HCEC 1CT (cell line): Measurements from ENCODE around the gene DCAF15.
"Not testable (repeated sequence)": the region's sequence is repeated elsewhere in the genome, so short reads cannot be mapped to it uniquely, and the experiment has no call there.

Experiments used
- DNase-seq: peaks from one replicate; pipeline ENCODE4 v3.0.0-alpha.2; 2017

Gene DCAF15

GRCh38 chr19:13960863-13961784 is 8.8 kb downstream of the DCAF15 start:
- DNase-seq, result no peak

- no peak for DNase-seq
Measured at GRCh38 chr19:13961826-13962698, 9.8 kb downstream of the DCAF15 start.

DNA sequence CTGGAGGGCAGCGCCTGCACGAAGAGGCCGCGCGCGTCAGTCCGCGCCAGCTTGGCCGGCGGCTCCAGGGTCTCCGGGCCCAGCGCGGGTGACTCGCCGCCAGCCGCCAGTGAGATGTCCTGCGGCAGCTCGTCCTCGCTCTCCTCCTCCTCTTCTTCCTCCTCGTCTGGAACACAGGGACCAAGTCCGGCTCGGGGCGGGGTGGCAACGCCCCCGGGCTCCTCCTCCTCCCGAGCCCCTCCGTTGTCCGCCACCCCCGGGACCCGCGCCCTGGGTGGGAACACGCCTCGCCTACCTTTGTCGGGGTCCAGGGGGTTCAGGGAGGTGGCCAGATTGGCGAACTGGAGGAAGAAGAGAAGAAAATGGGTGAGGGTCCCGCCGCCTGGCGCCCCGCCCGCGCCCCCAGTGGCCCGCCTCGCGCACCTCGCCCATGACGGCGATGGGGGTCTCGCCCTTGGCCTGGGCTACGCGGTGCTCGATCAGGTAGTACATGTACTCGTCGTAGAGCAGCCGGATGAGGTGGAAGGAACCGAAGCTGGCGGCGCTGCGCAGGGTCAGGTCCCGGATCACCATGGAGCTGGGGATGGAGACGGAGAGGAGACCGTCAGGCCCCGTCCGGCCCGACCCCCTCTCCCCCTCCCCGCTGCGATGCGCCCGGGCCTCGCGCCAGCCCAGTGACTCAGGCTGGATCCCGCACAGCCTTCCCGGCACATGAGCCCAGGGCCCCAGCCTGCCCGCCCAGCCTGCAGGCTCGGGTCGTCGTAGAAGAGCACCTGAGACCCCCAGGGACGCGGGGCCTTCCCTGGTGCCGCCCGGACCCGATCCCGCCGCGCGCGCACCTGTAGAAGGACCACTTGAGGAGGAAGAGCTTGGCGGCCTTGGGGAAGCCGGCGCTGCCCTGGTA is 10.6 kb downstream of the DCAF15 start:
- DNase-seq, result no peak

GRCh38 chr19:13963603-13964105 is 11.3 kb downstream of the DCAF15 start:
- no peak for DNase-seq

- peak; percentile 48 for DNase-seq
Measured at GRCh38 chr19:13964776-13965175, 12.5 kb downstream of the DCAF15 start.

- DNase-seq, result no peak
Measured at GRCh38 chr19:13965377-13965896, 13.1 kb downstream of the DCAF15 start.

DNA sequence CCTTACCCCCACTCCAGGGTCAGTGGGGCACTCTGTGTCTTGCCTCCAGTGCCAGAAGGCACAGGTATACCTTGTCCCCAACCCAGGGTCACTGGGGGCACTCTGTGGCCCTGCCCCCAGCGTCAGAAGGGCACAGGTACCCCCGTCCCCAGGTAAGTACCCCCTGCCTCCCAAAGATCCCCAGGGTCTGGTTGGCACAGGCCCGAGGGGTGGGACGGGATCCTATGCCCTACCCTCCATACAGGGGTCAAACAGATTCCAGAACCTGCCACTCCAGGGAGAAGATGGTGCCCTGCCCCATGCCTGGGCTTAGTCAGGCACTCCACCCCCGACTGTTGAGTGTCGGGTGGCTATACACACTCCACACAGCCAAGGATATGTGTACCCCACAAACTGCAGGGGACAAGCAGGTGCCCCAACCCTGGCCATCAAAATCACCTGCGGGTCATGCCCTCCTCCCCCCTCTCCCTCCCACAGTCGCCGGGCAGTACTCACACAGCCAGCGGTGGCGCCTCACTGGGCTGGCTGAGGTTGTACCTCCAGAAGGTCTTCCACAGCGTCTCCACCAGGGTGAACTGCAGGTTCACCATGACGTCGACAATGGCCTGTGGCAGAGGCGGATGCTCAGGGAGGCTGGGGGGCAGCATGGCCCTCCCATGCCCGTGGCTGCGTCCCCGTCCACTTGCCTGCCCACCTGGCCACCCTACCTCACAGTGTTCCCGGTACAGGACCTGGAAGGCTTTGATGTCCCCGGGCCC is 13.8 kb downstream of the DCAF15 start:
- DNase-seq, result no peak

GRCh38 chr19:13966684-13967128 is 14.4 kb downstream of the DCAF15 start:
- no peak for DNase-seq

DNA sequence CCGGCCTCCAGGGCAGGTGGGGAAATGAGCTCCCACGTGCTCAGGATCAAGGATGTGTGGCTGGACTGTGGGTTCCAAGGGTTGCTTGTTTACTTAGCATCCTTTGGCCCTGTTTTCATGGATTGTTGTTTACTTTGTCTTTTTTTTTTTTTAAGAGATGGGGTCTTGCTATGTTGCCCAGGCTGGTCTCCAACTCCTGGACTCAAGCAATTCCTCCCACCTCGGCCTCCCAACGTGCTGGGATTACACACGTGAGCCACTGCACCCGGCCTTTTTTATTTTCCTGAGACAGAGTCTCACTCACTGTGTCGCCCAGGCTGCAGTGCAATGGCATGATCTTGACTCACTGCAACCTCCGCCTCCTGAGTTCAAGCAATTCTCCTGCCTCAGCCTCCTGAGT is 14.9 kb downstream of the DCAF15 start:
- DNase-seq, result not testable (repeated sequence)

DNA sequence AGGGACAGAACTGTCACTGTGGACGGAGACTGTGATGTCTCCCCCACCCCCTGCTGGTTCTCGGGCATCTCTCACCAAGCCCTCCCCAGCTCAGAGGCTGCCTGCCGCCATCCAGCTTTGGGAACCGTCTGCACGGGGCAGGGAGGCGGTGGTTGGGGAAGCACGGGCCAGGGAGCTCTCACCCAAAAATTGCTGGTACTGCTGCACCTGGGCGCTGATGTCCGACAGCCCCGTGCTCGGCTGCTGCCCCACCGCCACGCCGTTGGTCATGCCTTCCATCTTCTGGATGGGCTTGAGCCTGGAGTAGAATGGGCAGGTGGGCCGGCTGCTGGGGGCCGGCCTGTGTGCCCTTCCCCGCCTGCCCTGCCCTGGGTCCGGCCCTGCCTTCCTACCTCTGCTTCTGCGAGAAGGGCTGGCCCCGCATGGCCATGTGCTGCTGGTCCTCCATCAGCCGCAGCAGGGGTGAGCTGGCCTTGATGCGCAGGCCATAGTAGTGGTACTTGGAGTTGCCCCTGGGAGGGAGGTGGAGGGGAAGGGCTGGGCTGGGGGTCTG is 16.1 kb downstream of the DCAF15 start:
- no peak for DNase-seq

DNA sequence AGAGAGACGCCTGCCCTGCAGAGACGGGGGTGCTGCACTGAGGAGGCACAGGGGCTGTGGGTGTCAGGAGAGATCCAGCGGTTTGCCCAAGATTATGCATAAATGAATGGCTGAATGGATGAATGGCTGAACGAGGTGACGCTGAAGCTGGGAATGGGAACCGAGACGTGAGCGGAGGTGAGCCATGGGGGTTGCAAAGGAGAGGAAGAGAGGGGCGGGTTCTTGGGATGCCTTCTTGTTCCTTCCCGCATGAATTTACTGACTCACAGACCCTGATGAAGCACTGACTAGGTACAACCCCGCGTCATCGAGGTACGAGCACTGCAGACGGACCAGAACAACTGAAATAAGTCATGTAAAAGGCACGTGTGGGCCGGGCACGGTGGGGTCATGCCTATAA is 16.7 kb downstream of the DCAF15 start:
- no peak for DNase-seq

GRCh38 chr19:13969897-13970296 is 17.6 kb downstream of the DCAF15 start:
- no peak for DNase-seq

- not testable (repeated sequence) for DNase-seq
Measured at GRCh38 chr19:13971868-13972267, 19.6 kb downstream of the DCAF15 start.

DNA sequence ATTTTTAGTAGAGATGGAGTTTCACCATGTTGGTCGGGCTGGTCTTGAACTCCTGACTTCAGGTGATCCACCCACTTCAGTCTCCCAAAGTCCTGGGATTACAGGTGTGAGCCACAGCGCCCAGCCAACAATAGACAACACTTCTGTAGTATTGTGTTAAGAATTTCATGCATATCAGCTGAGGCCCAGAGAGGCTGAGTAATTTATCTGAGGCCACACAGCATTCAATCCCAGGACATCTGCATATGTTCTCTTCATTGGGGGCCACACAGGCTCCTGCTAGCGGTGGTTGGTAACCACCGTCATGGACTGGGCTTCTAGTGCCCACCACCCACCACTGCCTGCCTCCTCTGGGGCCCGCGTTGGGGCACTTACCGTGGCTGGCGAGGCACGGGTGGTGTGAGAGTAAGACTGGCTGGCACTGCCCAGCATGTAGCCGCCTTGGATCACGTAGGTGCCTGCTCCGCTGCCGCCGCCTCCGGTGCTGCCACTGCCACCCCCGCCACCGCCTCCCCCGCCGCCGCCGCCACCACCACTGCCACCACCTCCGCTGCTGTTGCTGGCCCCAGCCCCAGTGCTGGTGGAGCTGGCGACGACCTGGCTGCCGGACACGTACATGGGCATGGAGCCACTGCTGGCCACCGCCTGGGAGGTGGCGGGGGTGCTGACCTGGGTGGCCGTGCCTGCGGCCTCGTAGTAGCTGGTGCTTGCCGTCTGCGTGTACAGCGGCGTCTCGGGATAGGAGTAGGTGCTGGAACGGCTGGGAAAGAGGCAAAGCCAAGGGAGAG is 20.3 kb downstream of the DCAF15 start:
- DNase-seq, result no peak

- not testable (repeated sequence) for DNase-seq
Measured at GRCh38 chr19:13973479-13973878, 21.2 kb downstream of the DCAF15 start.

DNA sequence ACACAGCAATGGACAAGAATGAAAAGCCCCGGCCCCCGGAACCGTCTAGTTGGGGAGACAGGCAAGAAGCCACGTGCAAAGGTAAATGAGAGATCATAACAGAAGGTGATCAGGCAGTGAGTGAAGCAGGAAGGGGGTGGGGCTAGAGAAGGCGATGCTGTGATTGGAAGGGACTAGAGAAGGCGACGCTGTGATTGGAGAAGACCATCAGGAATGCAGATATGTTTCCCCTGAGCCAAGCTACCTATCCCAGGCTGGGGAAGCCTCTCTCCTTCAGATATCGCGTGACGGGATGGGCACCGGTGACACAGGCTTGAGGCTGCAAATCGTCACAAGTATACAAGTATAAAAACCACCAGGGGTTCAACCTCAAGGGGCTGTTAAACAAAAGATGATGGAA is 21.8 kb downstream of the DCAF15 start:
- no peak for DNase-seq

- DNase-seq, result no peak
Measured at GRCh38 chr19:13975870-13976269, 23.6 kb downstream of the DCAF15 start.

DNA sequence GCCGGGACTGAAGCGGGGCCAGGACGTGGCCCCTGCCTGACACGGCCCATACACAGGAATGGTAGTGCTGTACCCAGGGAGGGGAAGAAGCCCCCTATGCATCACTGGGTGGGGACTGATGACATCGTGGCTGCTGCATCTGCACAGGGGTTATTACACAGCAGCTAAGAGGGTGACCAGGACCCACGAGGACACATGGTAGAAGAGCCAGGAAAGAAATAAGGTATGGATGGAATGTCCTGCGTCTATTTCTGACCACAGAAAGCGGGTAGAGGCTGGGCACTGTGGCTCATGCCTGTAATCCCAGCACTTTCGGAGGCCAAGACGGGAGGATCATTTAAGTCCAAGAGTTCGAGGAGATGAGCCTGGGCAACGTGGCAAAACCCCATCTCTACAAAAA is 24.1 kb downstream of the DCAF15 start:
- no peak for DNase-seq

DNA sequence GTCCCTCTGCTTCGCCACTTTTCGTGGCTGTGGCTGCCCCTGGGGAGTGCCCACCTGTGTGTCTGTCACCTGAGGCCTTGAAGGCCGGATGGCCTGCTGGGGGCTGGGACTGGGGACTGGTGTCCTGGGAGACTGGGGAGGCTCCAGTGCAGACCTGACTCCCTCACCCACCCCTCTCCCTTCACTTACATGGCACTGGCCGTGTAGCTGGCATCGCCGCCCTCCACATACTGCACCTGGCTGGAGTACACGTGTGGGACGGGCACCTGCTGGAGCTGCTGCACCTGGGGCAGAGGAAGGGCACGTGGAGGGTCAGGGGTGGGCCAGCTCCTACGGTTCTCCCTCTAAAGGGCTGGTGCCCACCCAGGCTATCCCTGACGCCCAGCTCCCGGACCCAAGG is 25.5 kb downstream of the DCAF15 start:
- DNase-seq, result no peak
